Astrocyte of the hippocampus (primary cell): ENCODE data around the gene MDFIC.

ENCODE experiments used
- DNase-seq: peaks from one replicate; pipeline ENCODE4 v3.0.0; 2011; ENCODE audit warnings: low read depth, low spot score

MDFIC gene

GRCh38 chr7:114925434-114925833 is 3.5 kb downstream of the MDFIC start:
- no peak for DNase-seq

GRCh38 chr7:114928060-114928459 is 6.2 kb downstream of the MDFIC start:
- no peak for DNase-seq

GRCh38 chr7:114929570-114929969 is 7.7 kb downstream of the MDFIC start:
- no peak for DNase-seq

GRCh38 chr7:114930107-114930661 is 8.3 kb downstream of the MDFIC start:
- no peak for DNase-seq

GRCh38 chr7:114930829-114931655 is 9.1 kb downstream of the MDFIC start:
- DNase-seq = no peak

- DNase-seq = no peak
Observed at GRCh38 chr7:114931656-114932011, 9.7 kb downstream of the MDFIC start.

- DNase-seq = no peak
Observed at GRCh38 chr7:114932991-114933390, 11.1 kb downstream of the MDFIC start.

GRCh38 chr7:114933658-114934057 is 11.8 kb downstream of the MDFIC start:
- no peak for DNase-seq

GRCh38 chr7:114934086-114934485 is 12.2 kb downstream of the MDFIC start:
- DNase-seq = no peak

- DNase-seq = no peak
Observed at GRCh38 chr7:114934713-114935112, 12.8 kb downstream of the MDFIC start.

- no peak for DNase-seq
Observed at GRCh38 chr7:114936471-114936870, 14.6 kb downstream of the MDFIC start.

- DNase-seq = no peak
Observed at GRCh38 chr7:114937446-114937845, 15.6 kb downstream of the MDFIC start.

GRCh38 chr7:114938785-114939184 is 16.9 kb downstream of the MDFIC start:
- DNase-seq = no peak

GRCh38 chr7:114939484-114940097 is 17.7 kb downstream of the MDFIC start:
- no peak for DNase-seq

- no peak for DNase-seq
Observed at GRCh38 chr7:114940220-114940619, 18.3 kb downstream of the MDFIC start.

GRCh38 chr7:114941692-114942091 is 19.8 kb downstream of the MDFIC start:
- DNase-seq = no peak

- DNase-seq = no peak
Observed at GRCh38 chr7:114942446-114943175, 20.7 kb downstream of the MDFIC start.

GRCh38 chr7:114943530-114943929 is 21.6 kb downstream of the MDFIC start:
- DNase-seq = no peak

- DNase-seq = no peak
Observed at GRCh38 chr7:114943953-114944744, 22.3 kb downstream of the MDFIC start.

- DNase-seq = peak; percentile 71
Observed at GRCh38 chr7:114944745-114945625, 23.1 kb downstream of the MDFIC start.

GRCh38 chr7:114949231-114949630 is 27.3 kb downstream of the MDFIC start:
- peak; percentile 47 for DNase-seq
